Natural killer cell (primary cell): ENCODE measurements around the gene THBS1. TPM values are rescaled to one million over a fixed set of nuclear protein-coding genes. Genes with fewer than 3 reads are reported as not detected.

ENCODE experiments used
- ATAC-seq, 3 donors: fragments of 150-1000 bp in 2 of 3; fragments of 200-7000 bp in 1 of 3; cut with Tn5 transposase; 1 replicate in 1 of 3; 2 replicates in 2 of 3; pipeline ENCODE4 v1.10.0; 2021; ENCODE audit warnings: mild to moderate bottlenecking in 2 of 3, moderate library complexity in 2 of 3
- DNase-seq, 2 donors: peaks; one replicate each; pipeline versions ENCODE4 v3.0.0 to v3.0.0-alpha.2; 2013 to 2021; ENCODE audit warnings: mixed read lengths in 1 of 2
- H3K27ac ChIP-seq: one replicate; pipeline ENCODE4 v1.5.1; 2013; ENCODE audit warnings: mild to moderate bottlenecking, low read length
- H3K27me3 ChIP-seq: one replicate; pipeline ENCODE4 v1.6.1; 2013; ENCODE audit warnings: low read length; ENCODE audit not compliant: control insufficient read depth, insufficient read depth
- H3K36me3 ChIP-seq: one replicate; pipeline ENCODE4 v1.6.1; 2013; ENCODE audit warnings: low read length; ENCODE audit not compliant: control insufficient read depth, insufficient read depth
- H3K4me1 ChIP-seq: one replicate; pipeline ENCODE4 v1.6.1; 2013; ENCODE audit warnings: low read length; ENCODE audit not compliant: control insufficient read depth, insufficient read depth
- H3K4me3 ChIP-seq: one replicate; pipeline ENCODE4 v1.5.1; 2013; ENCODE audit warnings: low read length
- H3K9me3 ChIP-seq: one replicate; pipeline ENCODE4 v1.6.1; 2013; ENCODE audit warnings: low read length; ENCODE audit not compliant: control insufficient read depth, insufficient read depth
- H3K27ac Mint-ChIP-seq, 2 donors: one replicate each; pipeline ENCODE4 v1.8.0; 2022; ENCODE audit warnings: mild to moderate bottlenecking in 2 of 2, mixed read lengths in 2 of 2, moderate library complexity in 1 of 2
- H3K27me3 Mint-ChIP-seq, 2 donors: one replicate each; pipeline ENCODE4 v1.8.0; 2022; ENCODE audit warnings: low read depth in 2 of 2, mixed read lengths in 2 of 2
- H3K36me3 Mint-ChIP-seq: one replicate; pipeline ENCODE4 v1.8.0; 2022; ENCODE audit warnings: mixed read lengths
- H3K4me1 Mint-ChIP-seq, 2 donors: one replicate each; pipeline ENCODE4 v1.8.0; 2022; ENCODE audit warnings: mixed read lengths in 2 of 2
- H3K4me3 Mint-ChIP-seq: one replicate; pipeline ENCODE4 v1.8.0; 2022; ENCODE audit warnings: mild to moderate bottlenecking, moderate library complexity, mixed read lengths
- H3K9me3 Mint-ChIP-seq, 2 donors: one replicate each; pipeline ENCODE4 v1.8.0; 2022; ENCODE audit warnings: mixed read lengths in 2 of 2
- CTCF ChIP-seq: fragments of 200-600 bp; IDR thresholded peaks from one replicate; pipeline ENCODE4 v1.8.0; 2022; ENCODE audit warnings: antibody characterized with exemption
- WGBS: methylation state at CpG from one replicate; pipeline ENCODE4 v1.1.7; 2013; ENCODE audit warnings: missing lambda C conversion rate; ENCODE audit not compliant: insufficient coverage; 5-methylcytosine and 5-hydroxymethylcytosine counted together
- intact Hi-C: fragments of 100-400 bp; cut with micrococcal nuclease; formaldehyde crosslinking; loops from one replicate; pipeline ENCODE4 v1.14.2; 2022
- total RNA-seq, 4 donors: library from RNA; stranded (reverse); fragments of 120-200 nt in 1 of 4; gene quantifications; one replicate each; pipeline versions ENCODE4 v1.2.3 to v1.2.4, GENCODE V29; 2013 to 2022

THBS1 gene
- total RNA-seq, 3 donors from 2014 or later (not counting 1 experiment from before 2014, with no cell fraction given), result 27.1 to 43.3 (median 38.3) TPM

- no peak overlapping the region for H3K4me3 Mint-ChIP-seq
- 95% methylated on average over 7 of the region's 7 CpGs for WGBS
- H3K27ac ChIP-seq, result no peak overlapping the region
- intact Hi-C loops, result no loop called here
- H3K4me1 Mint-ChIP-seq, result peaks cover 8 to 11% of the 10 kb centered on the region in 2 donors
- no peak overlapping the region for H3K4me3 ChIP-seq
- ATAC-seq, result no peak
- H3K27me3 ChIP-seq, result no peaks in the 10 kb centered on the region
- no peaks in the 10 kb centered on the region for H3K36me3 Mint-ChIP-seq
- H3K4me1 ChIP-seq, result no peaks in the 10 kb centered on the region
- H3K27me3 Mint-ChIP-seq, result peaks cover 7 to 48% of the 10 kb centered on the region in 2 donors
- H3K27ac Mint-ChIP-seq, result no peak overlapping the region
- no peak for TF ChIP-seq CTCF
- DNase-seq, result no peak
- no peaks in the 10 kb centered on the region for H3K9me3 ChIP-seq
- no peaks in the 10 kb centered on the region for H3K36me3 ChIP-seq
- H3K9me3 Mint-ChIP-seq, result no peaks in the 10 kb centered on the region
Measured at GRCh38 chr15:39556461-39556860, 24.4 kb upstream of the THBS1 start.

DNA sequence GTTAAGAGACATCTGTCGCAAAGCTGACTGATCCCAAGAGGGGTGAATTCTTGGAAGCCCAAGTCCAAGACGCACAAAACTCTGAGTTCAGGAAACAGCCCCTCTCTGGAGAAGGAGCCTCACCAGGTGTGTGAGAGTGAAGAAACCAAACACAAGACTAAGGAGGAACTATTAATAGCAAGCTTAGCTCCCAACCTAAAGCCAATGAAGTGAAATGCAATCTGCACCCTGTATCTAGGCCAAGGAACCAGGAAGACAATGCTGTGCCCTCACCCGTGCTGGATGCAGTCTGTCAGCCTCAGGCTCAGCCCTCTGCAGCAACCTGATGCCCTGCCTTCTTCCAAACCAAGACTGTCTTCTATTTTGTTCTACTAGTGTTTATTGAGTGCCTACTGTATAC is 22.5 kb upstream of the THBS1 start:
- no peak for DNase-seq
- no peak for ATAC-seq
- Histone ChIP-seq H3K9me3 (no peaks in the 10 kb centered on the region), H3K4me1 (no peaks in the 10 kb centered on the region), H3K27me3 (no peaks in the 10 kb centered on the region), H3K27ac (no peak overlapping the region), H3K4me3 (no peak overlapping the region), H3K36me3 (no peaks in the 10 kb centered on the region)
- H3K27me3 Mint-ChIP-seq, result peaks cover 6 to 29% of the 10 kb centered on the region in 2 donors
- H3K27ac Mint-ChIP-seq, result no peak overlapping the region
- H3K36me3 Mint-ChIP-seq, result no peaks in the 10 kb centered on the region
- intact Hi-C loops, result no loop called here
- no peak for TF ChIP-seq CTCF
- H3K4me1 Mint-ChIP-seq, result no peaks in the 10 kb centered on the region
- WGBS, result 72% methylated on average over 3 of the region's 3 CpGs
- H3K9me3 Mint-ChIP-seq, result no peaks in the 10 kb centered on the region
- no peak overlapping the region for H3K4me3 Mint-ChIP-seq

DNA sequence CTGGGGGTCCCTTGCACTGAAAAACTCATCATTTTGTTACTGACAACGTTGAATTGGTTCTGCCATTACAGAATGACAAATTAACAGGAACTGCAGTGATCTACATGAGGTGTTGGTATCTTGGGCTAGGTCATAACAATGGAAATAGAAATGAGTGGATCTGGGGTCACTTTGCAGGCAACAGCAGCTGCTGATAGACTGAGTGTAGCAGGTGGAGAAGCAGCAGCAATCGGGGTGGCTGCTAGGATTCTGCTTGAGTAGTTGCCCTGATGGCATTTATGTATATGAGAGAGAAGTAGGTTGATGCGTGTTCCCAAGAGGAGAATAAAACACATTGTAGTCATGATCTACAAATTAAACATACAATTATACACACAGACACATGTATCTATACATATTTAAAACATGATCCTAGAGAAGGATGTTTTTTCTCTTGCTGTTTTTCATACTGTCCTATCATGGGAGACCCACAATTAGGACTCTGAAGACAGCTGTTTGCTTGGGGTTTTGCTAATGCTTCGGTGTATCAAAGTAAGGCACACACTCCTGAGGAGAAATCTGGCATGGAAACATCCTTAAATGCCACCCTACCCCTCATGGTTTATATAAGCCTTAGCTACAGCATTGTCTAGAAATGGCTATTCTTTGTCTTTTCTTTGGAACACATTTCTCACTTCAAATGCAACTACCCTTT is 15.8 kb upstream of the THBS1 start:
- no peaks in the 10 kb centered on the region for H3K9me3 ChIP-seq
- Mint-ChIP-seq H3K27ac (no peak overlapping the region), H3K4me3 (no peak overlapping the region), H3K4me1 (no peaks in the 10 kb centered on the region), H3K9me3 (no peaks in the 10 kb centered on the region), H3K27me3 (peaks cover 20 to 27% of the 10 kb centered on the region in 2 donors), H3K36me3 (no peaks in the 10 kb centered on the region)
- no peaks in the 10 kb centered on the region for H3K27me3 ChIP-seq
- no peak overlapping the region for H3K4me3 ChIP-seq
- DNase-seq (no peak), ATAC-seq (no peak)
- H3K4me1 ChIP-seq, result no peaks in the 10 kb centered on the region
- 84% methylated on average over 3 of the region's 4 CpGs for WGBS
- no peak overlapping the region for H3K27ac ChIP-seq
- no peak for TF ChIP-seq CTCF
- intact Hi-C loops, result no loop called here
- no peaks in the 10 kb centered on the region for H3K36me3 ChIP-seq

DNA sequence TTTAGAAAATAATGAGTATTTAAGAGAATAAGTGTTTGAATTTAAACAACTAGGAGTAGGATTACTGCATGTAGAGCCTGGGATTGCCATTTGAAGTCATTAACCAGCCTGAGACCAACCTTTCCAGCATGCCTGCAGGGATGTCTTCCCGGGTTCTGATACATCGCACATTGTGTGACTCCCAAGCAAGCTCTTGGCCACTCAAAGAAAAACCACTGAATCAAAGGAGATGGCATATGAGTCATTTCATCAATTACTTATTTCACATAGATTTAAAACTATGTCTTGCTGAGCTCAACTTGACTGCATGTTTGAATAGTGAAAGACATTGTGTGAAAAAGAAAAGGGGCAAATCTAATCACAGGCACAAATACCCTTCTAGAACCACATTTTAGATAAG is 15.0 kb upstream of the THBS1 start:
- ATAC-seq (no peak), DNase-seq (no peak)
- 98% methylated on average over 2 of the region's 2 CpGs for WGBS
- no peak overlapping the region for H3K27ac ChIP-seq
- intact Hi-C loops, result no loop called here
- TF ChIP-seq CTCF, result no peak
- H3K4me1 ChIP-seq, result no peaks in the 10 kb centered on the region
- no peaks in the 10 kb centered on the region for H3K9me3 ChIP-seq
- no peaks in the 10 kb centered on the region for H3K9me3 Mint-ChIP-seq
- H3K4me1 Mint-ChIP-seq, result no peaks in the 10 kb centered on the region
- H3K27ac Mint-ChIP-seq, result no peak overlapping the region
- peaks cover 22 to 34% of the 10 kb centered on the region in 2 donors for H3K27me3 Mint-ChIP-seq
- no peaks in the 10 kb centered on the region for H3K36me3 Mint-ChIP-seq
- H3K4me3 Mint-ChIP-seq, result no peak overlapping the region
- no peak overlapping the region for H3K4me3 ChIP-seq
- no peaks in the 10 kb centered on the region for H3K36me3 ChIP-seq
- H3K27me3 ChIP-seq, result no peaks in the 10 kb centered on the region
